GM12875 (cell line): ENCODE data around the gene USP49.
"Not testable (repeated sequence)": the region's sequence is repeated elsewhere in the genome, so short reads cannot be mapped to it uniquely, and the experiment has no call there.

ENCODE experiments used
- H3K4me3 ChIP-seq: one replicate; pipeline ENCODE4 v1.5.1; 2011; ENCODE audit warnings: low read depth, low read length, control low read depth
- CTCF ChIP-seq: IDR thresholded peaks from 2 replicates; pipeline ENCODE4 v1.5.1; 2011; ENCODE audit warnings: low read depth, mild to moderate bottlenecking, control low read depth, inconsistent platforms, low read length, moderate library complexity, borderline replicate concordance; ENCODE audit not compliant: insufficient read depth

Gene USP49

GRCh38 chr6:41822021-41822420, 73.2 kb downstream of the USP49 start:
- no peak for TF ChIP-seq CTCF
- H3K4me3 ChIP-seq, result no peak overlapping the region

DNA sequence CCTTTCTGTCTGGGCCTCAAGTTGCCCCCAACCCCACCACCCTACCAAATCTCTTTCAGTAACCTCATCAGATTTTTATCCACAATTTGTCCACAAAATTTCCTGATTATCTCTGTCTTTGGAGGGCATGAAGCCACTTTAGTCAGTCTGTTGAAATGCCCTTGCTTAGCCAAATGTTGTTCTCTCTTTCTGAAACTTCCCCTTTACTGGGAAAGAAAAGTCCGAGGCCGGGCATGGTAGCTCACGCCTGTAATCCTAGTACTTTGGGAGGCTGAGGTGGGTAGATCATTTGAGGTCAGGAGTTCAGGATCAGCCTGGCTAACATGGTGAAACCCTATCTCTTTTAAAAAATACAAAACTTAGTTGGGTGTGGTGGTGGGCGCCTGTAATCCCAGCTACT, 73.9 kb downstream of the USP49 start:
- H3K4me3 ChIP-seq, result no peak overlapping the region
- TF ChIP-seq CTCF, result no peak

DNA sequence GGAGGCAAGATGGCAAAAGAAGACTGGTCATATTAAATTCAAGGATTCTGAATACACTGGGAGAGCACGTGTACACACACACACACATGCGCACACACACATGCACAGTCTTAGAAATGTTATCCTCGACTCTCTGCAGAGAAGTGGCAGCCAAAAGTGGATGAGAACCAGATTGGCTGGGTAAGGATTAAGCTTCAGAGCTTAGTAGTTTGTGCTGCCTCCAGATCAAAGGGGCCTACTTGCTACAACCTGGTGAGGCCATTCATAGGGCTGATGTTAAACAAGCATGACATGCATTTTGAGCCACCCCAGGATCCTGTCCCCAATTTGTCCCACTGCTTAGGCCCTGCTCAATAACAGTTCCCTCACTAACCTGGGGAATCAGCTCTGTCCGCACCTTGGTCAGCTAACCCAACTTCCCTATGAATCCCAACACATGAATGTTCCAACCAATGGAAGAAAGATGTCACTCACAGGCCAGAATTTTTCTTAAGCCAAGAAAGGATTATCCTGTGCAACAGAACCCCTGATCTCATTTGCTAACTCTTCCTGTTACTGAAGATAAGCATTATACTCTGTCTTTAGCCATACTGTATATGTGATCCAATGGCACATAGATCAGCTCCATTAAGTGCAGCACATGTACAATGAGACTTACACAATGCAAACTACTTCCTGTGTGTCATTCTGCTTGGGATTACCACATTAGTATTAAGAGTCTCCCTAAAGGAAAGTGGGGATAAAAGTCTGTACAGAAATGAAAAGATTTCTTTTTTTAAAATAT, 76.7 kb downstream of the USP49 start:
- no peak overlapping the region for H3K4me3 ChIP-seq
- no peak for TF ChIP-seq CTCF

- H3K4me3 ChIP-seq, result no peak overlapping the region
- TF ChIP-seq CTCF, result no peak
Observed at GRCh38 chr6:41815587-41815986, 79.6 kb downstream of the USP49 start.

- no peak overlapping the region for H3K4me3 ChIP-seq
- TF ChIP-seq CTCF, result no peak
Observed at GRCh38 chr6:41814629-41815028, 80.5 kb downstream of the USP49 start.

- H3K4me3 ChIP-seq, result no peak overlapping the region
- TF ChIP-seq CTCF, result no peak
Observed at GRCh38 chr6:41813956-41814355, 81.2 kb downstream of the USP49 start.

DNA sequence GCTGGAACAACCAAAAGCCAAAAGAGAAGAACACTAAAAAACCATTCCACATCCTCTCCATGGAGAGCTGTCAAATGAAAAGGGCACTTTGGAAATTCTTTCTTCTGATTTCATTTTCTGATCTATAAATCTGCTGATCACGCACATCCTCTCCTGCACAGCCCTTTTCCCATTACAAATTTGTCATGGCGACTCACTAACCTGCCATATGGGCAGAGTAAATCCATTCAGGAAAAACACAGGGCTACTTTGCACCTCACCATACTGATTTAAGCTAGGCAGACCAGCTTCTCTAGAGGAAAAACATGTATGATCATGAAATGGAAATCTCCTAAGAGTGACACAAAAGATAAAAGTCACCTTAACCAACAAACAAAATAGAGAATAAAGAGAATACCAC, 81.7 kb downstream of the USP49 start:
- TF ChIP-seq CTCF, result no peak
- no peak overlapping the region for H3K4me3 ChIP-seq

- not testable (repeated sequence) for H3K4me3 ChIP-seq
Observed at GRCh38 chr6:41811946-41812345, 83.2 kb downstream of the USP49 start.
